A549 treated with GW870086 at 1 μM for 4 hours (cell line): ENCODE data around the gene EDNRB. TPM values are rescaled to one million over a fixed set of nuclear protein-coding genes. Genes with fewer than 3 reads are reported as not detected.

ENCODE experiments used
- total RNA-seq: library from RNA; stranded (reverse); fragments of 200-300 nt; extraction: Qiagen RNA extraction; gene quantifications from 5 replicates; pipeline ENCODE4 v1.2.3, GENCODE V29; 2022; ENCODE audit warnings: low read depth

The EDNRB gene
- 0.38 TPM in 1 of 5 replicates, not detected in the others for total RNA-seq

GRCh38 chr13:77918391-77919245, at the start of gene EDNRB:
TSS of gene EDNRB (minus strand) at chr13:77918831. CDS start at chr13:77918573, 258 bp downstream.

Other genes starting within 250 kb of the EDNRB start
- 0.34 to 0.82 TPM (median 0.49 TPM) in 5 replicates for gene SLAIN1, start 221.1 kb downstream of the EDNRB start, total RNA-seq